ENCODE data around the gene PPP6R1. TPM values are rescaled to one million over a fixed set of nuclear protein-coding genes. Genes with fewer than 3 reads are reported as not detected.

Gene PPP6R1
- total RNA-seq, 1 donor from 2014 or later = 30.4 TPM

GRCh38 chr19:55230329-55230728 lies 28.5 kb downstream of the PPP6R1 start:
- Histone ChIP-seq H3K4me1 (no peaks in the 10 kb centered on the region), H3K4me3 (no peak overlapping the region), H3K27me3 (no peaks in the 10 kb centered on the region), H3K36me3 (peaks cover 0 to 62% of the 10 kb centered on the region in 2 donors), H3K27ac (no peak overlapping the region), H3K9me3 (no peaks in the 10 kb centered on the region)
- TF ChIP-seq CTCF (IDR thresholded peaks at IDR 0.05) = no peak
- no peak for TF ChIP-seq POLR2A (IDR thresholded peaks at IDR 0.05)
- no peak for DNase-seq (ENCODE audit: extremely low spot score in 2 of 2)
- intact Hi-C loops (cut with DNase I) = no loop called here

GRCh38 chr19:55229789-55230182 lies 29.0 kb downstream of the PPP6R1 start:
- intact Hi-C loops (cut with DNase I) = no loop called here
- Histone ChIP-seq H3K4me3 (no peak overlapping the region), H3K27me3 (no peaks in the 10 kb centered on the region), H3K27ac (no peak overlapping the region), H3K4me1 (no peaks in the 10 kb centered on the region), H3K36me3 (peaks cover 0 to 60% of the 10 kb centered on the region in 2 donors), H3K9me3 (no peaks in the 10 kb centered on the region)
- TF ChIP-seq POLR2AphosphoS5 (IDR thresholded peaks at IDR 0.05; ENCODE audit: insufficient read depth in 1 of 2, low read depth in 1 of 2) = no peak
- no peak for TF ChIP-seq POLR2A (IDR thresholded peaks at IDR 0.05)
- TF ChIP-seq CTCF (IDR thresholded peaks at IDR 0.05) = no peak
- no peak for DNase-seq (ENCODE audit: extremely low spot score in 2 of 2)

GRCh38 chr19:55229145-55229788 lies 29.6 kb downstream of the PPP6R1 start:
- Histone ChIP-seq H3K27ac (no peak overlapping the region), H3K27me3 (no peaks in the 10 kb centered on the region), H3K36me3 (peaks cover 0 to 56% of the 10 kb centered on the region in 2 donors), H3K4me1 (no peaks in the 10 kb centered on the region), H3K9me3 (no peaks in the 10 kb centered on the region), H3K4me3 (no peak overlapping the region)
- no peak for DNase-seq (ENCODE audit: extremely low spot score in 2 of 2)
- TF ChIP-seq CTCF (IDR thresholded peaks at IDR 0.05) (no peak), POLR2AphosphoS5 (IDR thresholded peaks at IDR 0.05; ENCODE audit: insufficient read depth in 1 of 2, low read depth in 1 of 2) (no peak), POLR2A (IDR thresholded peaks at IDR 0.05) (no peak)
- intact Hi-C loops (cut with DNase I) = no loop called here

GRCh38 chr19:55228403-55229031 lies 30.3 kb downstream of the PPP6R1 start, which contains the start of gene TMEM86B:
TSS of gene TMEM86B (minus strand) at chr19:55228763. CDS start at chr19:55228741, 22 bp downstream.
- H3K9me3 ChIP-seq = no peaks in the 10 kb centered on the region
- H3K4me1 ChIP-seq = no peaks in the 10 kb centered on the region
- no peak within 1 kb of the TSS for H3K27ac ChIP-seq
- intact Hi-C loops (cut with DNase I) = no loop called here
- H3K27me3 ChIP-seq = no peaks in the 10 kb centered on the region
- H3K36me3 ChIP-seq = peaks cover 0 to 49% of the 10 kb centered on the region in 2 donors
- TF ChIP-seq POLR2AphosphoS5 (IDR thresholded peaks at IDR 0.05; ENCODE audit: insufficient read depth in 1 of 2, low read depth in 1 of 2) = no peak
- no peak for TF ChIP-seq POLR2A (IDR thresholded peaks at IDR 0.05)
- no peak for TF ChIP-seq CTCF (IDR thresholded peaks at IDR 0.05)
- no peak within 1 kb of the TSS for H3K4me3 ChIP-seq
- DNase-seq (ENCODE audit: extremely low spot score in 2 of 2) = no peak

GRCh38 chr19:55228015-55228391 lies 30.8 kb downstream of the PPP6R1 start:
- no peak for DNase-seq (ENCODE audit: extremely low spot score in 2 of 2)
- no peak overlapping the region for H3K27ac ChIP-seq
- TF ChIP-seq CTCF (IDR thresholded peaks at IDR 0.05) = no peak
- no peak for TF ChIP-seq POLR2AphosphoS5 (IDR thresholded peaks at IDR 0.05; ENCODE audit: insufficient read depth in 1 of 2, low read depth in 1 of 2)
- no peak for TF ChIP-seq POLR2A (IDR thresholded peaks at IDR 0.05)
- intact Hi-C loops (cut with DNase I) = no loop called here
- no peaks in the 10 kb centered on the region for H3K4me1 ChIP-seq
- H3K36me3 ChIP-seq = peaks cover 0 to 46% of the 10 kb centered on the region in 2 donors
- no peak overlapping the region for H3K4me3 ChIP-seq
- H3K9me3 ChIP-seq = no peaks in the 10 kb centered on the region
- no peaks in the 10 kb centered on the region for H3K27me3 ChIP-seq

Data from vagina (tissue), 2 donors.